GM23248 (cell line): Measurements from ENCODE around the gene BNIP3.

Experiments
- EZH2 ChIP-seq: fragments of 200-600 bp; sonication (generic); IDR thresholded peaks from 2 replicates; pipeline ENCODE4 v1.6.1; 2018; ENCODE audit warnings: antibody characterized with exemption, mild to moderate bottlenecking; ENCODE audit not compliant: insufficient read depth, poor library complexity, severe bottlenecking
- EZH2phosphoT487 ChIP-seq: fragments of 200-600 bp; sonication (generic); IDR thresholded peaks from 2 replicates; pipeline ENCODE4 v1.6.1; 2018; ENCODE audit warnings: antibody characterized with exemption, moderate library complexity, mild to moderate bottlenecking, low read depth; ENCODE audit not compliant: insufficient read depth

DNA sequence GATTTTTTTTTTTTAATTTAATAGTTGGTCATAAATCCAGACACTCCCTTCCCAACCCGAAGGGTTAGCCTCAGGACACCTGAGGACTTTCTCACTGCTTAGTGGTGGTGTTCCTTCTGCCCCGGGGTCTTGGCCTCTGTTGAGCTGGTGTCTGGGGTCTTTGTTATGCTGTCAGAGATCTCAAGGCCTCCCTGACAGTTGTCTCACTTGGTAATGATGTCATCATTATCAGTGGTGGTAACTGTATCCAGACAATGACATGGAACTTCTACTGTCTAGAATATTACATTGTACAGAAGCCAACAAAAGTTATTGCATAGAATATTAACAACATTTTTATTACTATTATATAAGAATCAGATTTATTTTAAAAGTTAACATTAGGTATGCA, 48.0 kb downstream of the BNIP3 start:
- TF ChIP-seq EZH2phosphoT487 (no peak), EZH2 (no peak)
